Aorta (tissue), 5 donors: ENCODE data around the gene MTCL1. TPM values are rescaled to one million over a fixed set of nuclear protein-coding genes. Genes with fewer than 3 reads are reported as not detected.

Experiments
- ATAC-seq: fragments of 200-7000 bp; cut with Tn5 transposase; one replicate; pipeline ENCODE4 v1.9.1; 2022; ENCODE audit warnings: moderate library complexity; ENCODE audit not compliant: low FRiP score
- DNase-seq, 2 donors: peaks; one replicate each; pipeline ENCODE4 v3.0.0-alpha.2; 2020
- H3K27ac ChIP-seq, 2 donors: one replicate each; pipeline ENCODE4 v1.5.1; 2013; ENCODE audit warnings: low read length in 2 of 2, mild to moderate bottlenecking in 2 of 2, moderate library complexity in 2 of 2, control low read depth in 1 of 2, inconsistent platforms in 1 of 2, low read depth in 1 of 2
- H3K27me3 ChIP-seq, 2 donors: one replicate each; pipeline ENCODE4 v1.6.1; 2013; ENCODE audit warnings: control low read depth in 1 of 2, low read length in 1 of 2, mild to moderate bottlenecking in 1 of 2, moderate library complexity in 1 of 2; ENCODE audit not compliant: insufficient read depth in 2 of 2, control insufficient read depth in 1 of 2
- H3K36me3 ChIP-seq, 2 donors: one replicate each; pipeline ENCODE4 v1.6.1; 2013; ENCODE audit warnings: control low read depth in 1 of 2, low read length in 1 of 2, mild to moderate bottlenecking in 1 of 2; ENCODE audit not compliant: insufficient read depth in 2 of 2, control insufficient read depth in 1 of 2
- H3K4me1 ChIP-seq, 2 donors: one replicate each; pipeline ENCODE4 v1.6.1; 2013; ENCODE audit warnings: low read length in 2 of 2, control low read depth in 1 of 2, mild to moderate bottlenecking in 1 of 2, moderate library complexity in 1 of 2; ENCODE audit not compliant: insufficient read depth in 2 of 2, control insufficient read depth in 1 of 2
- H3K4me3 ChIP-seq, 2 donors: one replicate each; pipeline ENCODE4 v1.5.1; 2013; ENCODE audit warnings: low read length in 2 of 2, control low read depth in 1 of 2, mild to moderate bottlenecking in 1 of 2
- H3K9me3 ChIP-seq: one replicate; pipeline ENCODE4 v1.6.1; 2013; ENCODE audit warnings: mild to moderate bottlenecking, low read length; ENCODE audit not compliant: control insufficient read depth
- WGBS, 2 donors: extraction: QIAGEN DNeasy Blood & Tissue Kit; methylation state at CpG; one replicate each; pipeline ENCODE4 v1.1.7; 2013; 5-methylcytosine and 5-hydroxymethylcytosine counted together
- intact Hi-C, 2 donors: fragments of 100-400 bp; cut with DNase I; formaldehyde crosslinking; loops; one replicate each; pipeline versions ENCODE4 v1.14.2 to v1.15.0; 2022
- polyA plus RNA-seq, 2 donors: library from polyadenylated mRNA; stranded (reverse); fragments of 200-250 nt; gene quantifications; one replicate each; pipeline ENCODE4 v1.2.3, GENCODE V29; 2013
- total RNA-seq, 2 donors: library from RNA; stranded (reverse); fragmentation: NEBNext Ultra II Directional; extraction: Animal tissue kit (Norgen Biotek cat#: 25700); gene quantifications; one replicate each; pipeline ENCODE4 v1.2.1, GENCODE V29; 2021
- donor health status: healthy with polysubstance abuse.
- donor health status: Bipolar disorder and iron deficiency.
- donor health status: DM: no; HTN: no; CAD: no.
- donor health status: DM: no; HTN: no; CAD: no.
- donor health status: DM: yes; HTN: yes; CAD: no.

MTCL1 gene
- total and polyA plus RNA-seq, 4 donors = 0.75 to 14.2 (median 6.2) TPM

DNA sequence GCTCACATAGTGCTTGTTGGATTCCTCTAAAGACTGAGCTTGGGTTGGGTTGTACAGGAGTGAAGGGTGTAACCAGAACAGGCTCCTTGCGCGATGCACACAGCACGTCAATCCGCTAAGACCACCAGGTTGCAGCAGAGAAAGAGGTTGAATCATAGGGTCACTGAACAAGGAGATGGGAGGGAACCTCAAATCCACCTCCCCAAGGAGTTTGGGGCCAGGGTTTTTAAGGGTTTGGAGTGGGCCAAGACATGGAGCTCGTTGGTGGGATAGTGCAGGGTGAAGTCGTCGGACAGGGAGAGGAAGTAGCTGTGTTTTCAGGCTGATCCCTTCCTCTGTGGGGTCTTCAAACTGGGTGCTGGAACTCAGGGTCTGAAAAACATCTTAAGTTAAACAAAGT, 20.8 kb upstream of the MTCL1 start:
- Histone ChIP-seq H3K27me3 (no peaks in the 10 kb centered on the region), H3K4me1 (no peaks in the 10 kb centered on the region), H3K36me3 (no peaks in the 10 kb centered on the region), H3K9me3 (no peaks in the 10 kb centered on the region), H3K27ac (no peak overlapping the region), H3K4me3 (no peak overlapping the region)
- DNase-seq (no peak), ATAC-seq (no peak)
- intact Hi-C loops = no loop called here
- WGBS, 2 donors = 94 to 96% methylated on average over 7 of the region's 7 CpGs

DNA sequence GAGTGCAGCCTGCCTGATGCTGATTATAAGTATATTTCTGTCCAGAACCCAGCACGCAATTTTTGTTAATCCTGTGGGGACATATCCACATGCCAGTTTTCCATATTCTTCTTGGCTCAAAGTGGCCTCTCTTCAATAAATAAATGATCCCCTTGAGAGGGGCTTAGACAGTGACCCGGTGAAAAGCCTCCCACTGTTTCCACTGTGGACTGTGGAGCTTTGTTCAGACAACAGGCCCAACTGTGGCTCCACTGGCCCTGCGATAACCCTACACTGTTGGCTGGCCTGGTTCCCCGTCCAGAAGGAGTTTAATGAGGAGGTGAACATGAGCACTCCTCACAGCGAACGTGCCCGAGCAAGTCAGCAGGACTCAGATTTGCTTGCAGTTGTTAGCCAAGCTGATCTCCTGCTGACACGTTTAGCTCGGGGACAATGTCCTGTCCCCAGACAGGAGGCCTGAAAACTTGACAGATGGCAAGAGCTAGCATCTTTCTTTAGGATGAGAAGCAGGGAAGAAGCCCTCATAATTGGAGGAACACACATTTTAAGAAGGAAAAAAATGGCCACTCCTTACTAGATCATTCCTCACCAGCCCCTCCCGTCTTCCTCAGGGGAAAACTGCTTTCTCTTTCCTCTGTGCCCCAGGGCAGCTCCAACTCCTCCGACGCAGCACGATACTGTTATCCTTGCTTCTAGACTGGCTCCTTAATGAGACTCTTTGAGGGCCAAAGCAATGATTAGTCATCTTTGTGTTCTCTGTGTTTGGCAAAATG, 20.0 kb upstream of the MTCL1 start:
- H3K4me3 ChIP-seq = no peak overlapping the region
- no peaks in the 10 kb centered on the region for H3K4me1 ChIP-seq
- WGBS, 2 donors = 57 to 61% methylated on average over 13 of the region's 13 CpGs
- no peaks in the 10 kb centered on the region for H3K36me3 ChIP-seq
- intact Hi-C loops = no loop called here
- H3K27me3 ChIP-seq = no peaks in the 10 kb centered on the region
- no peak for ATAC-seq
- H3K27ac ChIP-seq = no peak overlapping the region
- DNase-seq = no peak
- H3K9me3 ChIP-seq = no peaks in the 10 kb centered on the region

DNA sequence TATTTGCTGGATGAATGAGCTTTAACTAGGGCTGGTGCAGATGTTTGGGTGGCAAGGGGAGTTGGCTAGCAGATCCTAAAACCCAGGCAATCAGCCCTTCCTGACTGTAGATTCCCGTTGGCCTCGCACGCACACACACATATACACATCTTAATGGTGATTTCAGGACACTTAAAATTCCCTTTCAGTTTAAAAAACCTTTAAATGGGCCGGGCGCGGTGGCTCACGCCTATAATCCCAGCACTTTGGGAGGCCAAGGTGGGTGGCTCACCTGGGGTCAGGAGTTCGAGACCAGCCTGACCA, 19.5 kb upstream of the MTCL1 start:
- no peak for ATAC-seq
- H3K4me3 ChIP-seq = no peak overlapping the region
- intact Hi-C loops = no loop called here

DNA sequence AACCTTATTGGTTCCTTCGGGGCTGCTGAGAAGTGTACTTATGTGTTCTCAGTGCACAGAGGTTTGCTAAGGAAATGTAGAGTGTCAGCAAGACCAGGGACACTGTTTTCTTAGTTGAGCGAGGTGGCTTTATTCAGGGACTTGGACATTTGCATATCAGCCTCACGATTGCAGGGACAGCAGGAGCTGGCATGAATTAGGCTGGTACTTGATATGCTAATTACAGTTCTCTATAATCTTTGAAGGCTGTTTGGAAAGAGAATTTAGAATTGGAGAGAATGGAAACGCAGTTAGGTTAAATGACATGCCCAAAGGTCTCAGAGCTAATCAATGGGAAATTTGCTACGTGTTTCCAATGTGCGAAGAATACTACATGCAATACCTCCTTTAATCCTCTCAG, 18.7 kb upstream of the MTCL1 start:
- H3K9me3 ChIP-seq = no peaks in the 10 kb centered on the region
- no peaks in the 10 kb centered on the region for H3K36me3 ChIP-seq
- intact Hi-C loops = no loop called here
- no peaks in the 10 kb centered on the region for H3K27me3 ChIP-seq
- no peak overlapping the region for H3K27ac ChIP-seq
- 81 to 83% methylated on average over 6 of the region's 6 CpGs for WGBS, 2 donors
- DNase-seq (no peak), ATAC-seq (no peak)
- H3K4me3 ChIP-seq = no peak overlapping the region
- H3K4me1 ChIP-seq = no peaks in the 10 kb centered on the region

More for the DNA sequence above, 19.5 kb upstream of the MTCL1 start:
- 76 to 85% methylated on average over 8 of the region's 8 CpGs for WGBS, 2 donors
- no peak overlapping the region for H3K27ac ChIP-seq
- H3K4me1 ChIP-seq = no peaks in the 10 kb centered on the region
- no peaks in the 10 kb centered on the region for H3K27me3 ChIP-seq
- DNase-seq = no peak
- no peaks in the 10 kb centered on the region for H3K36me3 ChIP-seq
- H3K9me3 ChIP-seq = no peaks in the 10 kb centered on the region

- H3K9me3 ChIP-seq = no peaks in the 10 kb centered on the region
- intact Hi-C loops = no loop called here
- H3K27ac ChIP-seq = no peak overlapping the region
- no peaks in the 10 kb centered on the region for H3K36me3 ChIP-seq
- H3K27me3 ChIP-seq = no peaks in the 10 kb centered on the region
- no peak overlapping the region for H3K4me3 ChIP-seq
- no peaks in the 10 kb centered on the region for H3K4me1 ChIP-seq
- no peak for DNase-seq
- no peak for ATAC-seq
- WGBS, 2 donors = 91 to 93% methylated on average over 8 of the region's 8 CpGs
Observed at GRCh38 chr18:8688216-8688800, 17.0 kb upstream of the MTCL1 start.

GRCh38 chr18:8688816-8689215, 16.5 kb upstream of the MTCL1 start:
- Histone ChIP-seq H3K27me3 (no peaks in the 10 kb centered on the region), H3K4me1 (no peaks in the 10 kb centered on the region), H3K4me3 (no peak overlapping the region), H3K27ac (no peak overlapping the region), H3K36me3 (no peaks in the 10 kb centered on the region), H3K9me3 (no peaks in the 10 kb centered on the region)
- ATAC-seq (no peak), DNase-seq (no peak)
- WGBS, 2 donors = 94 to 96% methylated on average over 8 of the region's 8 CpGs
- intact Hi-C loops = no loop called here

GRCh38 chr18:8689517-8689916, 15.8 kb upstream of the MTCL1 start:
- H3K27me3 ChIP-seq = no peaks in the 10 kb centered on the region
- H3K36me3 ChIP-seq = no peaks in the 10 kb centered on the region
- intact Hi-C loops = no loop called here
- no peaks in the 10 kb centered on the region for H3K9me3 ChIP-seq
- ATAC-seq (no peak), DNase-seq (no peak)
- H3K4me1 ChIP-seq = no peaks in the 10 kb centered on the region
- H3K27ac ChIP-seq = no peak overlapping the region
- no peak overlapping the region for H3K4me3 ChIP-seq
- 90 to 96% methylated on average over 13 of the region's 13 CpGs for WGBS, 2 donors

DNA sequence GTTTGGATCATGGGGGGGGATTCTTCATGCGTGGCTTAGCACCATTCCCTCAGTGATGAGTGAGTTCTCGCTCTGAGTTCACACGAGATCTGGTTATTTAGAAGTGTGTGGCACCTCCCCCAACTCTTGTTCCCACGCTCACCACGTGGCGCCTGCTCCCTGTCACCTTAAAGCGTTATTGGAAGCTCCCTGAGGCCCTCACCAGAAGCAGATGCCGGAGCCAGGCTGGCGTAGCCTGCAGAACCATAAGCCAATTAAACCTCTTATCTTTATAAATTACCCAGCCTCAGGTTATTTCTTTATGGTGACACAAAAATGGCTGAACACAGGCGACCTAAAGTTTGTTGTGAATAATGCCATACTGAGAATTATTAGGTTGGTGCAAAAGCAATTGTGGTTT, 10.5 kb upstream of the MTCL1 start:
- ATAC-seq = no peak
- WGBS, 2 donors = 66 to 78% methylated on average over 10 of the region's 10 CpGs
- H3K4me3 ChIP-seq = no peak overlapping the region
- no peaks in the 10 kb centered on the region for H3K36me3 ChIP-seq
- H3K27me3 ChIP-seq = no peaks in the 10 kb centered on the region
- no peak overlapping the region for H3K27ac ChIP-seq
- intact Hi-C loops = loop anchor here in 1 of 2 donors (10.0 kb wide), 1 partner anchor 360 kb away; no protein-coding TSS in a partner anchor
- no peaks in the 10 kb centered on the region for H3K4me1 ChIP-seq
- no peak for DNase-seq
- no peaks in the 10 kb centered on the region for H3K9me3 ChIP-seq

DNA sequence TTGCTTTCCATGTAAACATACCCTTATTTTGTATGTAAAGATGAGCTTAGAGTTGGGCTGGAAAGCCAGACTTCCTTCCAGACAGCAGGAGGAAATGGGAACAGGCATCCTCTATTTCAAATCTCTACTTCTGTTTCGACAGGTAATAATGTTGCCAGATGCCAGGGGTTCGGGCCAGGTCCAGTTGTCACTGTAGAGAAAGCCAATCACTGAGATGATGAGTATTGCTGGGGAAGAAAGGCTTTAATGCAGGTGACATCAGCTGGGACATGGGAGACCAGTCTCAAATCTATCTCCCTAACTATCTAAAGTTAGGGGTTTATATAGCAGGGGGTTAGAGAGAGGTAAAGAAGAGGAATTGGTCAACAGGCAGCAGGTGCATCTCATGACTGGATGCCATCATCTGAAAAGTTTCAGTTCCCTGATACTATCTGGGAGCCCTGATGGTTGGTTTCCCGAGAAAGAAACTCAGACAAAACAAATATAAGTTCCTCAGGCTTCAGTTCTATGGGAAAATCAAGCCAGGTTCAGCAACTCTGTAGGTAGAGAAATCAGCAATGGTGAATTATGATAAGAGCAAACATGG, 9.3 kb upstream of the MTCL1 start:
- no peaks in the 10 kb centered on the region for H3K36me3 ChIP-seq
- DNase-seq (no peak), ATAC-seq (no peak)
- H3K9me3 ChIP-seq = no peaks in the 10 kb centered on the region
- H3K4me3 ChIP-seq = no peak overlapping the region
- 81 to 84% methylated on average over 3 of the region's 3 CpGs for WGBS, 2 donors
- no peaks in the 10 kb centered on the region for H3K27me3 ChIP-seq
- intact Hi-C loops = loop anchor here (1.0 to 10.0 kb wide), 3 partner anchors 291 to 359 kb away; no protein-coding TSS in a partner anchor
- H3K27ac ChIP-seq = no peak overlapping the region
- H3K4me1 ChIP-seq = no peaks in the 10 kb centered on the region
